ENCODE measurements around the gene ARGLU1. TPM values are rescaled to one million over a fixed set of nuclear protein-coding genes. Genes with fewer than 3 reads are reported as not detected.

The ARGLU1 gene
- total and polyA plus RNA-seq, 5 donors from 2014 or later = 25.7 to 235 (median 34.8) TPM

DNA sequence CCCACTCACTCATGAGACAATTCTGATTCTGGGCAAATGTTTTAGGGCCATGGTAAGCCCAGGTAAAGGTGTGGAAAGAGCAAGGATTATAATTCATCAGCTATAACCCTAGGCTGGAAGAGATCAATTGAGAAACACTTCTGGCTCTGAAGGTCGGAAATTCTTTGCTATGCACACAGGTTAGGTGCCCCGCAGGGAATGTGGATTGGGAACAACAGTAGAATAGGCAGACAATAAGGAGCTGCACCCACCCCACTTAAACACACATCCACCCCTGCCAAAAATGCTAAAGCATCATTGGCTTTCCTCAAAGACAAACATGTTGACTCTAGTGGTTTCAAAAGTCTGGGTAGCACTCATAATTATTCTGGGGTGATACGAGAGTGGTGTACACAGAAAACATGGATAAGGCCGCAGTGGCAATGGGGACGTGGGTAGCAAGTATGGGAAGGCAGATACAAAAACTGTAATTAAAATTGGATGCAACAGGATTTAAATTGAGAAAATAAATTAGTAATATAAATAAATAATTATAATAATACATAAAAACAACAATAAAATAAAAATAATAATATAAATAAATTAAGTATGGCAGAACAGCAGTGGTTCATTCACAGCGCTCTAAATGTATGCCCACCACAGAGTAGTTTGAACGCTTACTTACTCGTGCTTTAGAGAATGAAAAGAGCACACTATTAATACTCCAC is 41.0 kb downstream of the ARGLU1 start:
- H3K36me3 Mint-ChIP-seq = no peaks in the 10 kb centered on the region
- no peaks in the 10 kb centered on the region for H3K4me1 ChIP-seq (ENCODE audit: control insufficient read depth, insufficient read depth, low read length, poor library complexity, severe bottlenecking)

DNA sequence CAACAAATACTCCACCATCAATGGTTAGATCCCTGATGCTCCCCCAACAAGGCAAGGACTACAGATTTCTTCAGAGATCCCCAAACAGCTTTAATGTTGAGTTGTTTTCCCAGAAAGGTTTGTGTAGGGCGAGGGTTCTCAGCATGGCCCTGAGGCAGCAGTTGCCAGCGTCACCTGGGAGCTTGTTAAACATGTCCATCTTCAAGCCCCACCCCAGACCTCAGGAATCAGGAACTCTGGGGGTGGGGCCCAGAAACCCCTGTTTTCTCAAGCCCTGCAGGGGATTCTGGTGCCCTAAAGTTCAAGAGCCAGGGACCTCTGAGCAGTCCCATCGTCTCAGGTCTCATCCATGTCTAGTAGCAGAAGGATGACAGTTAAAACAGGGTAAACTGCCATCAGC is 42.1 kb downstream of the ARGLU1 start:
- Mint-ChIP-seq H3K36me3 (no peaks in the 10 kb centered on the region), H3K27ac (no peak overlapping the region), H3K9me3 (peaks cover 0 to 2% (median 0%) of the 10 kb centered on the region in 7 donors), H3K4me1 (no peaks in the 10 kb centered on the region), H3K27me3 (peaks cover 66% of the 10 kb centered on the region), H3K4me3 (no peak overlapping the region)
- H3K27ac ChIP-seq (ENCODE audit: insufficient read depth, low read length, poor library complexity, severe bottlenecking) = no peak overlapping the region
- peaks cover 16% of the 10 kb centered on the region for H3K27me3 ChIP-seq (ENCODE audit: control insufficient read depth, insufficient read depth, low read length)
- ATAC-seq (ENCODE audit: low read depth in 2 of 2) = no peak
- no peaks in the 10 kb centered on the region for H3K9me3 ChIP-seq (ENCODE audit: control insufficient read depth in 2 of 2, low read length in 2 of 2)
- H3K4me3 ChIP-seq (ENCODE audit: low read depth, low read length) = no peak overlapping the region
- no peaks in the 10 kb centered on the region for H3K4me1 ChIP-seq (ENCODE audit: control insufficient read depth, insufficient read depth, low read length, poor library complexity, severe bottlenecking)
- H3K36me3 ChIP-seq (ENCODE audit: control insufficient read depth, insufficient read depth, low read length) = no peaks in the 10 kb centered on the region
- no peak for DNase-seq

More for the DNA sequence above, 41.0 kb downstream of the ARGLU1 start:
- peaks cover 0 to under 1% (median 0%) of the 10 kb centered on the region in 4 donors for H3K4me1 Mint-ChIP-seq
- DNase-seq (no peak), ATAC-seq (ENCODE audit: low read depth in 2 of 2) (no peak)
- H3K36me3 ChIP-seq (ENCODE audit: control insufficient read depth, insufficient read depth, low read length) = no peaks in the 10 kb centered on the region
- peaks cover 71% of the 10 kb centered on the region for H3K27me3 Mint-ChIP-seq
- H3K27me3 ChIP-seq (ENCODE audit: control insufficient read depth, insufficient read depth, low read length) = peaks cover 26% of the 10 kb centered on the region
- no peak overlapping the region for H3K27ac ChIP-seq (ENCODE audit: insufficient read depth, low read length, poor library complexity, severe bottlenecking)
- H3K4me3 Mint-ChIP-seq = no peak overlapping the region
- H3K9me3 ChIP-seq (ENCODE audit: control insufficient read depth in 2 of 2, low read length in 2 of 2) = no peaks in the 10 kb centered on the region
- H3K4me3 ChIP-seq (ENCODE audit: low read depth, low read length) = no peak overlapping the region
- H3K27ac Mint-ChIP-seq = no peak overlapping the region
- peaks cover 0 to 2% (median 0%) of the 10 kb centered on the region in 7 donors for H3K9me3 Mint-ChIP-seq

DNA sequence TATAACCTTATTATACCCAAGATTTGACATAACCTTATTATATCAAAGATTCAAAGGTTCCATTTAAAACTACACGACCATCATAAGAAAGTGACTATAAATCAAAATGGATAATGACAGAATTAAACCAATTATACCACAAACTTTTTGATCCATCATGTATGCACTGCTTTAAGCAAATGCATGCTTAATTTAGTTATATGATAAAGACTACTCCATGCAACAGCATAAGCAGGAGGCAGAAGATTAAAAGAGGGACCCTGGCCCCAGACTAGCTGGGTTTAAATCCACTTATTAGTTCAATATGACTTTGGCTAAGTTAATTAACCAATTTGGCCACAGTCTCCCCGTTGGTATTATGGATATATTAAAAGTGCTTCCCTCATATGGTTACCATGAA is 43.8 kb downstream of the ARGLU1 start:
- Mint-ChIP-seq H3K27ac (no peak overlapping the region), H3K36me3 (no peaks in the 10 kb centered on the region), H3K9me3 (peaks cover 0 to 2% (median 0%) of the 10 kb centered on the region in 7 donors), H3K27me3 (peaks cover 55% of the 10 kb centered on the region), H3K4me3 (no peak overlapping the region), H3K4me1 (no peaks in the 10 kb centered on the region)
- Histone ChIP-seq H3K27me3 (ENCODE audit: control insufficient read depth, insufficient read depth, low read length) (peaks cover 6% of the 10 kb centered on the region), H3K4me3 (ENCODE audit: low read depth, low read length) (no peak overlapping the region), H3K36me3 (ENCODE audit: control insufficient read depth, insufficient read depth, low read length) (no peaks in the 10 kb centered on the region), H3K4me1 (ENCODE audit: control insufficient read depth, insufficient read depth, low read length, poor library complexity, severe bottlenecking) (no peaks in the 10 kb centered on the region), H3K27ac (ENCODE audit: insufficient read depth, low read length, poor library complexity, severe bottlenecking) (no peak overlapping the region), H3K9me3 (ENCODE audit: control insufficient read depth in 2 of 2, low read length in 2 of 2) (no peaks in the 10 kb centered on the region)
- no peak for ATAC-seq (ENCODE audit: low read depth in 2 of 2)
- no peak for DNase-seq

DNA sequence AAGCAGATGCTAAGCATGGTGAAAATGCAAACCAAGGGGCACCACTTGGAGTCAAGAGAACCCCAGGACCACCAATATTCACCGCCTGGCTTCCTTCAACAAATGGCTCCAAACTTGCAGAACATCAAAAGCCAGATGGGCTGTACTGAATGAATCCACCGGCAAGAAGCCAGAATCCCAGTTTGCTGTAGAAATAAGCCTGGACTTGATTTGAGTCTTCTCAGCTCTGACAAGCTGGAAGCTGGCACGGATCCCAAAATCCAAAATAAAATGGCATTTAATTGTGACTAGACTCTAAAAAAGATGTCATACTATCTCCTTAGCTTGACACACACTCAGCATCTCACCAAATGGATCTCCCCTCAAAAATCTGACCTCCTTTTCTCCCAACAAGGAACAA is 44.4 kb downstream of the ARGLU1 start:
- DNase-seq = no peak
- Histone ChIP-seq H3K4me3 (ENCODE audit: low read depth, low read length) (no peak overlapping the region), H3K36me3 (ENCODE audit: control insufficient read depth, insufficient read depth, low read length) (no peaks in the 10 kb centered on the region), H3K9me3 (ENCODE audit: control insufficient read depth in 2 of 2, low read length in 2 of 2) (no peaks in the 10 kb centered on the region), H3K4me1 (ENCODE audit: control insufficient read depth, insufficient read depth, low read length, poor library complexity, severe bottlenecking) (no peaks in the 10 kb centered on the region), H3K27ac (ENCODE audit: insufficient read depth, low read length, poor library complexity, severe bottlenecking) (no peak overlapping the region), H3K27me3 (ENCODE audit: control insufficient read depth, insufficient read depth, low read length) (peaks cover 4% of the 10 kb centered on the region)
- Mint-ChIP-seq H3K27me3 (peaks cover 52% of the 10 kb centered on the region), H3K4me1 (no peaks in the 10 kb centered on the region), H3K9me3 (peaks cover 0 to 2% (median 0%) of the 10 kb centered on the region in 7 donors), H3K36me3 (no peaks in the 10 kb centered on the region), H3K4me3 (no peak overlapping the region), H3K27ac (peak overlapping the region in 1 of 3 donors; percentile 26)
- ATAC-seq (ENCODE audit: low read depth in 2 of 2) = no peak

DNA sequence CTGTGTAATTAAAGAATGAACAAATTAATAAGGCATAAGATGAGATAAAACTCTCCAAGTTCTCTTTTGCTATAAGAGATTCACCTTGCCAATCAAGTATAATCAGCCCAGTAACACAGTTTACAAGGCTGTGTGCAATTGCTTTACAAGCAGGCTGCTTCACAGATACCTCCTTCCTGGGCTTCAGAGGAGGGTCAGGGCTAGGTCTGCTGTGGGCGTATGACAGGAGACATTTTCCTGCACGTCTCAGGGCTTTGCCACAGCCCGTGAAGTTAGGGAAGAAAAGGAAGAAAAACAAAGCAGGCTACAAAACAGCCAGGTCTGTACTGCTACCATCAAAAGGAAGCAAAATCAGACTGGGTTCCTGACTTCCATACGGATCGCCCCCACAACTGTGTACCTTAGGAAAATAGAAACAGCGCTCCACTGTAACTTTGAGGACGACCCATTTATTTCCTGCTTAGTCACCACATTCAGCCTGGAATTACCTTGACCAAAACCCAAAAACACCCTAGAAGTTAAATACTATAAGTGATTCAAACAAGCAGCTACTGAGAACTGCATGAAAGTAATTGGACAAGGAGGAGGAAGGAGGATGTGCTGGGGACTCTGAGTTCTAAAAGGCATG is 44.9 kb downstream of the ARGLU1 start:
- ATAC-seq (ENCODE audit: low read depth in 2 of 2) (no peak), DNase-seq (no peak)
- Mint-ChIP-seq H3K27me3 (peaks cover 47% of the 10 kb centered on the region), H3K4me1 (no peaks in the 10 kb centered on the region), H3K4me3 (no peak overlapping the region), H3K27ac (peak overlapping the region in 1 of 3 donors; percentile 26), H3K9me3 (peaks cover 0 to 2% (median 0%) of the 10 kb centered on the region in 7 donors), H3K36me3 (no peaks in the 10 kb centered on the region)
- H3K4me3 ChIP-seq (ENCODE audit: low read depth, low read length) = no peak overlapping the region
- H3K27ac ChIP-seq (ENCODE audit: insufficient read depth, low read length, poor library complexity, severe bottlenecking) = no peak overlapping the region
- no peaks in the 10 kb centered on the region for H3K9me3 ChIP-seq (ENCODE audit: control insufficient read depth in 2 of 2, low read length in 2 of 2)
- no peaks in the 10 kb centered on the region for H3K4me1 ChIP-seq (ENCODE audit: control insufficient read depth, insufficient read depth, low read length, poor library complexity, severe bottlenecking)
- no peaks in the 10 kb centered on the region for H3K36me3 ChIP-seq (ENCODE audit: control insufficient read depth, insufficient read depth, low read length)
- H3K27me3 ChIP-seq (ENCODE audit: control insufficient read depth, insufficient read depth, low read length) = peaks cover 4% of the 10 kb centered on the region

DNA sequence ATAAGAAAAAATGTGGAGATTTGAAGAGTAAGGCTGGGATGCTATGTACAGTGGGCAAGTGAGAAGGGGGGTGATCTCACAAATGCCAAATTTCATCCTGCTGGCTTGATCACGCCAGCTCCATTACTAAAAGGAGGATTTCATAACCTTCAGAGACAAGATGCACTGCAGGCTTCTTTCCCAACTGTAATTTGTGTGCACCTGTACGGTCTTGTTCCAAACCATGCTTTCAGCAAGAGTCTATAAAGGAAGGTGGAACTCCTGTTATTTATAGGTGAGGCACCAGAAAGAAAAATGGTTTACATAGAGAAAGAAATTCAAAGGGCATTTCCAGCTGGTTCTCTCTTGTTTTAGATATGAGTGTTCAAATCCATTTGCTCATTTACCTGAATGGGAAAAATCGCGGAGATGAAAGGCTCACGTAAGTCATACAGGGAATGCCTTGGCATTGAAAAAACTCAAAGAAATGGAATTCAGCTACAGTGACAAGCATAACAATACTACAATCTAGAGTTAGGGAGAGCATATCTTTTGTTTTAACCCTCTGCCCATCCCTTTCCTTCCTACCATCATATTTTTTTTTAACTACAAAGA is 45.7 kb downstream of the ARGLU1 start:
- no peaks in the 10 kb centered on the region for H3K9me3 ChIP-seq (ENCODE audit: control insufficient read depth in 2 of 2, low read length in 2 of 2)
- H3K4me1 ChIP-seq (ENCODE audit: control insufficient read depth, insufficient read depth, low read length, poor library complexity, severe bottlenecking) = no peaks in the 10 kb centered on the region
- H3K27ac ChIP-seq (ENCODE audit: insufficient read depth, low read length, poor library complexity, severe bottlenecking) = no peak overlapping the region
- H3K27ac Mint-ChIP-seq = no peak overlapping the region
- H3K27me3 Mint-ChIP-seq = peaks cover 43% of the 10 kb centered on the region
- no peaks in the 10 kb centered on the region for H3K4me1 Mint-ChIP-seq
- H3K4me3 ChIP-seq (ENCODE audit: low read depth, low read length) = no peak overlapping the region
- no peak for ATAC-seq (ENCODE audit: low read depth in 2 of 2)
- H3K36me3 ChIP-seq (ENCODE audit: control insufficient read depth, insufficient read depth, low read length) = no peaks in the 10 kb centered on the region
- H3K27me3 ChIP-seq (ENCODE audit: control insufficient read depth, insufficient read depth, low read length) = peaks cover under 1% of the 10 kb centered on the region
- no peaks in the 10 kb centered on the region for H3K36me3 Mint-ChIP-seq
- DNase-seq = no peak
- peaks cover 0 to 2% (median 0%) of the 10 kb centered on the region in 7 donors for H3K9me3 Mint-ChIP-seq
- H3K4me3 Mint-ChIP-seq = no peak overlapping the region

DNA sequence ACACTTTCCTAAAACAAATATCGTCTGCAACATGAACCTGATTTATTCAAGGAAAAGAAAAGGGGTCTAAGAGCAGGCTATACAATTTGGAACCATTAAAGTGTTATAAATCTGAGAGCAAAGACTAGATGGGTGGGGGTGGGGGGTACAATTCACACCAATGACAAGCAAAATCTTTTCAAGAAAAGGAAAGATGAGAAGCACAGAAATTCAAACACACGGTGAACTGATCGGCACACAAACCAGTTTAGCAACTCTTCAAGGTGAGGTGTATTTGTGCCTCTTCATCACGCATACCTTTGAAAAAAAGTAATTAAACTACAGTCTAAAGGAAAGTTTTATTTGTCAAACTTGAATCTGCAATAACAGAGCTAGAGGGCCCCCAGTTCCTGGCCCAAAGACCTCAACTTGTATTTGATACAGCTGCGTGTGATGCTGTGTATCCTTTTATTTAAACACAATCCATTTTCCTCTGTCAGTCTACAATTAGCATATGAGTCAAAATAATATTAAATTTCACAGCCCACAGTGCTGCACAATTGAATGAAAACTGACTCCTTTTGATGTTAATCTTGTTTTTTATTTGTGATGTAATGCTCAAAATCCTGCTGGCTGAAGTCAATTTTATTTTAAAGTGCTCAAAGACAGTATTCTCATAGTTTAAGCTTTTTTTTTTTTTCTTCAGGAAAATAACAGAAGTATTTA is 46.7 kb downstream of the ARGLU1 start:
- ATAC-seq (ENCODE audit: low read depth in 2 of 2) = no peak
- Histone ChIP-seq H3K4me3 (ENCODE audit: low read depth, low read length) (no peak overlapping the region), H3K4me1 (ENCODE audit: control insufficient read depth, insufficient read depth, low read length, poor library complexity, severe bottlenecking) (no peaks in the 10 kb centered on the region), H3K27me3 (ENCODE audit: control insufficient read depth, insufficient read depth, low read length) (no peaks in the 10 kb centered on the region), H3K36me3 (ENCODE audit: control insufficient read depth, insufficient read depth, low read length) (no peaks in the 10 kb centered on the region), H3K27ac (ENCODE audit: insufficient read depth, low read length, poor library complexity, severe bottlenecking) (no peak overlapping the region), H3K9me3 (ENCODE audit: control insufficient read depth in 2 of 2, low read length in 2 of 2) (no peaks in the 10 kb centered on the region)
- H3K27me3 Mint-ChIP-seq = peaks cover 47% of the 10 kb centered on the region
- peaks cover 0 to 2% (median 0%) of the 10 kb centered on the region in 7 donors for H3K9me3 Mint-ChIP-seq
- no peak overlapping the region for H3K27ac Mint-ChIP-seq
- H3K4me1 Mint-ChIP-seq = no peaks in the 10 kb centered on the region
- H3K4me3 Mint-ChIP-seq = no peak overlapping the region
- no peaks in the 10 kb centered on the region for H3K36me3 Mint-ChIP-seq
- DNase-seq = no peak

All from CD4-positive, CD25-positive, alpha-beta regulatory T cell (primary cell).